ENCODE data around the gene BEGAIN. TPM values are rescaled to one million over a fixed set of nuclear protein-coding genes. Genes with fewer than 3 reads are reported as not detected.

BEGAIN gene
- total RNA-seq, 4 donors from 2014 or later: 0.22 to 1.3 (median 0.50) TPM; not detected in 1

DNA sequence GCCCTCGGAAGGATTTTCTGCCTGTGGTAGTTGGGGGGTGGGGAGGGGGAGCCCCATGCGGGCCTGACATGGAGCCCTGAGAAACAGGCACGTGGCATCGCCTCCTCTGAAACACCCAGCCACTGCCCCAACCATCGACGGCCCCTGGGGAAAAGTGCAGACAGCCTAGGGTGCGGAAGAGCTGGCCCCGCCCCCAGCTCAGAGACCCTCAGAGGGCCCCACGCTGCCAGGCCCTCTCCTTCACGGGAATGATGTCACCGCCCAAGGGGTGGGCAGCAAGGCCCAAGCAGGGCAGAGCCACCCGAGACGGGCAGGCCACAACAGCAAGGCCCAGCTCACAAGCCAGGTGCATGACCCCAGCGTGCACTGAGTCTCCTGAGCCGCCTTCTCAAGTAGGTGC is 26.2 kb downstream of the BEGAIN start:
- Histone ChIP-seq H3K9me3 (no peaks in the 10 kb centered on the region), H3K36me3 (no peaks in the 10 kb centered on the region), H3K27ac (no peak overlapping the region), H3K4me3 (replicated peaks in 1 of 3) (no peak overlapping the region), H3K27me3 (no peaks in the 10 kb centered on the region), H3K4me1 (no peaks in the 10 kb centered on the region)
- 70 to 76% methylated on average over 4 to 14 of the region's 15 CpGs for WGBS, 2 donors
- no peak for DNase-seq
- TF ChIP-seq, protein P1, sequence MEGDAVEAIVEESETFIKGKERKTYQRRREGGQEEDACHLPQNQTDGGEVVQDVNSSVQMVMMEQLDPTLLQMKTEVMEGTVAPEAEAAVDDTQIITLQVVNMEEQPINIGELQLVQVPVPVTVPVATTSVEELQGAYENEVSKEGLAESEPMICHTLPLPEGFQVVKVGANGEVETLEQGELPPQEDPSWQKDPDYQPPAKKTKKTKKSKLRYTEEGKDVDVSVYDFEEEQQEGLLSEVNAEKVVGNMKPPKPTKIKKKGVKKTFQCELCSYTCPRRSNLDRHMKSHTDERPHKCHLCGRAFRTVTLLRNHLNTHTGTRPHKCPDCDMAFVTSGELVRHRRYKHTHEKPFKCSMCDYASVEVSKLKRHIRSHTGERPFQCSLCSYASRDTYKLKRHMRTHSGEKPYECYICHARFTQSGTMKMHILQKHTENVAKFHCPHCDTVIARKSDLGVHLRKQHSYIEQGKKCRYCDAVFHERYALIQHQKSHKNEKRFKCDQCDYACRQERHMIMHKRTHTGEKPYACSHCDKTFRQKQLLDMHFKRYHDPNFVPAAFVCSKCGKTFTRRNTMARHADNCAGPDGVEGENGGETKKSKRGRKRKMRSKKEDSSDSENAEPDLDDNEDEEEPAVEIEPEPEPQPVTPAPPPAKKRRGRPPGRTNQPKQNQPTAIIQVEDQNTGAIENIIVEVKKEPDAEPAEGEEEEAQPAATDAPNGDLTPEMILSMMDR (IDR thresholded peaks at IDR 0.05): no peak
- TF ChIP-seq POLR2A (IDR thresholded peaks at IDR 0.05): no peak
- intact Hi-C loops (cut with DNase I): no loop called here

DNA sequence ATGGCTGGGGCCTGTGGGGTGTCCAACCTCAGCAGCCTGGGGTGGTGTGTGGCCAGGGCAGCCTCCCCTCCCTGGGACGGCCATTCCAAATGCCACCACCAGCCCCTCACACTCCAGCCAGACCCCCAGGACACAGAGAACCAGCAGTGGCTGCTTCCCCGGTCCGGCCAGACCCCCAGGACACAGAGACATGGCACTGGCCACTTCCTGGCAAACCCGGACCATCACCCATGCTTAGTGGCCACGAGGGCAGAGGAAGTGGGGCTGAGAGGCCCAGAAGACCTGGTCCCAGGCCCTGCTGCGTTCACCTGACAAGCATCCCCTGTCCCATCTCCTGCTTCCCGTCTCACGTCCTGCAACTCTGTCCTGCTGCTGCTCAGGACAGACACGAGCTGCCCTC is 26.7 kb downstream of the BEGAIN start:
- no peaks in the 10 kb centered on the region for H3K4me1 ChIP-seq
- H3K9me3 ChIP-seq: no peaks in the 10 kb centered on the region
- intact Hi-C loops (cut with DNase I): no loop called here
- DNase-seq: no peak
- H3K27me3 ChIP-seq: no peaks in the 10 kb centered on the region
- WGBS, 2 donors: 87 to 92% methylated on average over 4 to 5 of the region's 9 CpGs
- H3K4me3 ChIP-seq (replicated peaks in 1 of 3): no peak overlapping the region
- no peaks in the 10 kb centered on the region for H3K36me3 ChIP-seq
- no peak overlapping the region for H3K27ac ChIP-seq
- TF ChIP-seq, protein P1 (IDR thresholded peaks at IDR 0.05): no peak
- TF ChIP-seq POLR2A (IDR thresholded peaks at IDR 0.05): no peak

DNA sequence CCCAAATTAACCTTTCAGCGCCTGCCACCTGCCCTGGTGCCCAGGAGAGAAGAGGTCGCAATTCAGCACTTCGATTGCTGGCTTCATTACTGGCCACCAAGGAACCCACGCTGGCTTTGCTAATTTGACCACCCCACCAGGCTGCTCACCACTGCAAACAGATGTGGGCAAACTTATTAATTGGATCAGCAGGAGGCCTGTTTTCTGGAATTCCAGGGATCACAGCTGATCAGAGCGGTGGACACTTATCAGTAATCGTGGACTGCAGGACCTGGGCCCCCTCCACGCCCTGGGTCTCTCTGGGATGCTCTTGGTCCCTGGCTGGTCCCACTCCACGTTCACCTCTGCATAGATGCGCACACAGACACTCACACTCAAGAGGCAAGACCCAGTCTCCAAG is 27.8 kb downstream of the BEGAIN start:
- H3K4me1 ChIP-seq: no peaks in the 10 kb centered on the region
- intact Hi-C loops (cut with DNase I): no loop called here
- no peaks in the 10 kb centered on the region for H3K9me3 ChIP-seq
- no peak for DNase-seq
- no peaks in the 10 kb centered on the region for H3K36me3 ChIP-seq
- TF ChIP-seq POLR2A (IDR thresholded peaks at IDR 0.05): no peak
- TF ChIP-seq, protein P1 (IDR thresholded peaks at IDR 0.05): no peak
- H3K4me3 ChIP-seq (replicated peaks in 1 of 3): no peak overlapping the region
- H3K27ac ChIP-seq: no peak overlapping the region
- WGBS, 2 donors: 77 to 90% methylated on average over 9 of the region's 9 CpGs
- no peaks in the 10 kb centered on the region for H3K27me3 ChIP-seq

DNA sequence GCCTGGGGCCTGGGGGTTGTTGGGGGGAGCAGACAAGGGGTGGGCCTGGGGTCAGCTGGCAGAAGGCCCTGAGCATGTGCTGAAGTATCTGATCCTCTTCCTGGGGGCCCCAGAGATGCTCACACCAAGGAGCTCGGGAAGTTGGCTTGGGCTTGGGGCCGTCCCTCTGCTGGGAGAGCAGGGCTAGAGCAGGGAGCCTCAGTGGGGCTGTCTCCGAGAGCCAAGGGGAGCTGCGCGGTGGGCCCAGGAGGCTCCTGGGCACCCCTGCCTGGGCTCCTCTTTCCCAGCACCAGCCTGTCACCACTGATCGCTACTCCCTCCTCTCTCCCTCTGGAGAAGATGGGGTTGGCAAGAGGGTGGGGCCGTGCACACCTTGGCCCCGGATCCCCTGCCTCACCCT is 28.3 kb downstream of the BEGAIN start:
- no peak overlapping the region for H3K4me3 ChIP-seq (replicated peaks in 1 of 3)
- no peaks in the 10 kb centered on the region for H3K4me1 ChIP-seq
- 76 to 88% methylated on average over 3 to 8 of the region's 8 CpGs for WGBS, 2 donors
- no peak for DNase-seq
- no peaks in the 10 kb centered on the region for H3K27me3 ChIP-seq
- TF ChIP-seq POLR2A (IDR thresholded peaks at IDR 0.05): no peak
- TF ChIP-seq, protein P1 (IDR thresholded peaks at IDR 0.05): no peak
- no peak overlapping the region for H3K27ac ChIP-seq
- intact Hi-C loops (cut with DNase I): no loop called here
- no peaks in the 10 kb centered on the region for H3K36me3 ChIP-seq
- H3K9me3 ChIP-seq: no peaks in the 10 kb centered on the region

DNA sequence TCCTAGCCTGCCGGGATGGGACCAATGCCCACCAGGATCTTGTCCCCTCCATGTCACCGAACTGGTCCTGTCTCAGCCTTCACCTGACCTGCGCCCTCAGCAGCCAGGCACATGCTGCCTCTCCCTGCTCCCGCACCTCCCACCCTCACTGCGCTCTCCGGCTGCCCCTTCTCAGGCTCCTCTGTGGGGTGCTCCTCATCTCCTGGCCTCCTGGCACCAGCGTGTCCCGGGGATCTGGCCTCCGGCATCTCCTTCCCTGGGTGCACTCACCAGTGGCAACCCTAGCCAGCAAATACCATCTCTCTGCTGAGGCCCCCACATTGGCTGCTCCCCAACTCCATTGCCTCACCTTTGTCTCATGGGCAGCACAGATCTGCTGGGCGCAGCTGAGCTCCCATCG is 29.0 kb downstream of the BEGAIN start:
- no peaks in the 10 kb centered on the region for H3K4me1 ChIP-seq
- H3K4me3 ChIP-seq (replicated peaks in 1 of 3): no peak overlapping the region
- intact Hi-C loops (cut with DNase I): no loop called here
- no peaks in the 10 kb centered on the region for H3K27me3 ChIP-seq
- H3K9me3 ChIP-seq: no peaks in the 10 kb centered on the region
- no peak overlapping the region for H3K27ac ChIP-seq
- no peak for TF ChIP-seq POLR2A (IDR thresholded peaks at IDR 0.05)
- TF ChIP-seq, protein P1 (IDR thresholded peaks at IDR 0.05): no peak
- WGBS, 2 donors: 84 to 91% methylated on average over 11 of the region's 11 CpGs
- H3K36me3 ChIP-seq: no peaks in the 10 kb centered on the region
- no peak for DNase-seq

Measured in thyroid gland (tissue), 4 donors.